Neural cell (in vitro differentiated cells): ENCODE results near the gene INO80E. TPM values are rescaled to one million over a fixed set of nuclear protein-coding genes. Genes with fewer than 3 reads are reported as not detected.
"Not testable (repeated sequence)": the region's sequence is repeated elsewhere in the genome, so short reads cannot be mapped to it uniquely, and the experiment has no call there.

ENCODE experiments used
- H2AFZ ChIP-seq: fragments of 200-600, 300-800 bp; sonication (generic), shearing (Covaris generic); 2 replicates; pipeline ENCODE4 v1.6.0; 2014; ENCODE audit warnings: low read depth, mild to moderate bottlenecking, antibody characterized with exemption, low read length, moderate library complexity
- H3F3A ChIP-seq: fragments of 200-600 bp; shearing (Covaris generic); 2 replicates; pipeline ENCODE4 v1.6.1; 2016; ENCODE audit warnings: mild to moderate bottlenecking, moderate library complexity, mixed read lengths, antibody characterized with exemption, low read length; ENCODE audit not compliant: insufficient read depth, poor library complexity, severe bottlenecking
- H3K27ac ChIP-seq: fragments of 200-600, 300-800 bp; sonication (generic), shearing (Covaris generic); 2 replicates; pipeline ENCODE4 v1.5.1; 2014; ENCODE audit warnings: mild to moderate bottlenecking, low read length, moderate library complexity
- H3K27me3 ChIP-seq: fragments of 300-800, 200-600 bp; sonication (generic), shearing (Covaris generic); 2 replicates; pipeline ENCODE4 v1.6.0; 2014; ENCODE audit warnings: mild to moderate bottlenecking, low read depth, low read length, moderate library complexity; ENCODE audit not compliant: insufficient read depth
- H3K36me3 ChIP-seq: fragments of 300-800, 200-600 bp; sonication (generic), shearing (Covaris generic); 2 replicates; pipeline ENCODE4 v1.5.1; 2014; ENCODE audit warnings: mild to moderate bottlenecking, antibody characterized with exemption, low read length, moderate library complexity; ENCODE audit not compliant: insufficient read depth
- H3K4me2 ChIP-seq: fragments of 300-800, 200-600 bp; sonication (generic), shearing (Covaris generic); 2 replicates; pipeline ENCODE4 v1.6.0; 2014; ENCODE audit warnings: mild to moderate bottlenecking, low read length
- H3K4me3 ChIP-seq: fragments of 300-800, 200-600 bp; sonication (generic), shearing (Covaris generic); 2 replicates; pipeline ENCODE4 v1.5.1; 2014; ENCODE audit warnings: mild to moderate bottlenecking, low read length, moderate library complexity
- H3K79me2 ChIP-seq: fragments of 200-600 bp; shearing (Covaris generic); replicated peaks from 2 replicates; pipeline ENCODE4 v1.6.0; 2014; ENCODE audit warnings: mild to moderate bottlenecking, low read length, moderate library complexity; ENCODE audit not compliant: insufficient read depth
- H3K9ac ChIP-seq: fragments of 300-800, 200-600 bp; sonication (generic), shearing (Covaris generic); 2 replicates; pipeline ENCODE4 v1.6.1; 2016; ENCODE audit warnings: mild to moderate bottlenecking, low read length, mixed read lengths
- H3K9me2 ChIP-seq: fragments of 200-600 bp; shearing (Covaris generic); 2 replicates; pipeline ENCODE4 v1.6.1; 2016; ENCODE audit warnings: mild to moderate bottlenecking, low read length, mixed read lengths; ENCODE audit not compliant: insufficient read depth
- H3K9me3 ChIP-seq: fragments of 200-600, 300-800 bp; sonication (generic), shearing (Covaris generic); 2 replicates; pipeline ENCODE4 v1.6.1; 2016; ENCODE audit warnings: mild to moderate bottlenecking, mixed run types, low read length, moderate library complexity, mixed read lengths
- H4K20me1 ChIP-seq: fragments of 200-600 bp; shearing (Covaris generic); 2 replicates; pipeline ENCODE4 v1.6.1; 2016; ENCODE audit warnings: mild to moderate bottlenecking, mixed run types; ENCODE audit not compliant: insufficient read depth
- CTCF ChIP-seq: fragments of 450-650 bp; IDR thresholded peaks from 2 replicates; pipeline ENCODE4 v1.5.1; 2014; ENCODE audit warnings: antibody characterized with exemption, mild to moderate bottlenecking, moderate library complexity; ENCODE audit not compliant: poor library complexity, severe bottlenecking
- EP300 ChIP-seq: fragments of 450-650 bp; conservative IDR thresholded peaks from 2 replicates; pipeline ENCODE4 v1.6.1; 2014; ENCODE audit warnings: antibody characterized with exemption, mild to moderate bottlenecking, moderate library complexity; ENCODE audit not compliant: poor library complexity, severe bottlenecking
- EZH2 ChIP-seq: fragments of 200-600, 300-800 bp; shearing (Covaris generic), sonication (generic); IDR thresholded peaks from 2 replicates; pipeline ENCODE4 v1.6.1; 2014; ENCODE audit warnings: antibody characterized with exemption, low read length, borderline replicate concordance, mild to moderate bottlenecking; ENCODE audit not compliant: insufficient read depth, poor library complexity, severe bottlenecking
- MXI1 ChIP-seq: fragments of 450-650 bp; conservative IDR thresholded peaks from 2 replicates; pipeline ENCODE4 v1.6.1; 2014; ENCODE audit warnings: antibody characterized with exemption, mild to moderate bottlenecking; ENCODE audit not compliant: poor library complexity, severe bottlenecking
- POLR2AphosphoS5 ChIP-seq: IDR thresholded peaks from 2 replicates; pipeline ENCODE4 v1.6.1; 2012
- RAD21 ChIP-seq: fragments of 450-650 bp; conservative IDR thresholded peaks from 2 replicates; pipeline ENCODE4 v1.6.1; 2014; ENCODE audit warnings: antibody characterized with exemption, mild to moderate bottlenecking, moderate library complexity
- REST ChIP-seq: IDR thresholded peaks from 2 replicates; pipeline ENCODE4 v1.6.1; 2012; ENCODE audit warnings: borderline replicate concordance
- SMC3 ChIP-seq: fragments of 450-650 bp; conservative IDR thresholded peaks from 2 replicates; pipeline ENCODE4 v1.6.1; 2014; ENCODE audit warnings: antibody characterized with exemption, mild to moderate bottlenecking, moderate library complexity; ENCODE audit not compliant: poor library complexity
- TAF1 ChIP-seq: IDR thresholded peaks from 2 replicates; pipeline ENCODE4 v1.6.1; 2012; ENCODE audit warnings: low read depth
- polyA plus RNA-seq: library from polyadenylated mRNA; depleted of rRNA; stranded (reverse); fragments of >200 nt; gene quantifications from 2 replicates; pipeline ENCODE4 v1.2.3, GENCODE V29; 2014

INO80E gene
- polyA plus RNA-seq, 1 donor from 2014 or later: 130 TPM

GRCh38 chr16:30033270-30033669 is 37.2 kb downstream of the INO80E start:
- TF ChIP-seq MXI1: no peak
- no peak for TF ChIP-seq SMC3
- no peak for TF ChIP-seq TAF1
- no peak for TF ChIP-seq POLR2AphosphoS5
- TF ChIP-seq REST: no peak
- TF ChIP-seq EP300: no peak
- no peak for TF ChIP-seq EZH2
- TF ChIP-seq RAD21: no peak
- TF ChIP-seq CTCF: no peak
- Histone ChIP-seq H4K20me1 (no peaks in the 10 kb centered on the region), H3F3A (no peaks in the 10 kb centered on the region), H3K27ac (no peak overlapping the region), H3K9ac (no peak overlapping the region), H3K36me3 (no peaks in the 10 kb centered on the region), H3K4me3 (no peak overlapping the region), H3K27me3 (no peaks in the 10 kb centered on the region), H3K9me3 (no peaks in the 10 kb centered on the region), H2AFZ (no peak overlapping the region), H3K4me2 (no peak overlapping the region), H3K9me2 (no peaks in the 10 kb centered on the region), H3K79me2 (peaks cover 8% of the 10 kb centered on the region)

DNA sequence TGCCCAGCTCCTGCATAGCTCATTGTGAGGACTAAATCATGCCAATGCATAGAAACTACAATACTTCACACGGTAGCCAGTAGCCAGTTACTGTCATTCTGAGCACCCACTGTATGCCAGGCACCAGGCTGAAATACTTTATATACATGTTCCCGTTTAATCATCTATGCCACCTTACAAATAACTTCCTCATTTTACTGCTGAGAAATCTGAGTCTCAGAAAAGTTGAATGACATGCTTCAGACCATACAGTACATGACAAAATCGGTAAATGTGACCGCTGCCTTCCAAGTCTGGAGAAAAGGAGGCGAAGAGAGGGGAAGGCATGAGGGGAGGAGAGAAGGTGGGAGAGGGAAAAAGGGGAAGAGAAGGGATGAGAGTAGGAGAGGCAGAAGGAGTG is 44.2 kb downstream of the INO80E start:
- Histone ChIP-seq H3F3A (no peaks in the 10 kb centered on the region), H3K27ac (no peak overlapping the region), H3K9me2 (no peaks in the 10 kb centered on the region), H3K9me3 (no peaks in the 10 kb centered on the region), H3K27me3 (no peaks in the 10 kb centered on the region), H2AFZ (no peak overlapping the region), H3K9ac (no peak overlapping the region), H3K4me3 (no peak overlapping the region), H4K20me1 (no peaks in the 10 kb centered on the region), H3K36me3 (no peaks in the 10 kb centered on the region), H3K79me2 (no peaks in the 10 kb centered on the region), H3K4me2 (no peak overlapping the region)
- no peak for TF ChIP-seq TAF1
- TF ChIP-seq EP300: no peak
- no peak for TF ChIP-seq REST
- TF ChIP-seq CTCF: no peak
- no peak for TF ChIP-seq MXI1
- no peak for TF ChIP-seq RAD21
- TF ChIP-seq POLR2AphosphoS5: no peak
- TF ChIP-seq EZH2: no peak
- no peak for TF ChIP-seq SMC3

DNA sequence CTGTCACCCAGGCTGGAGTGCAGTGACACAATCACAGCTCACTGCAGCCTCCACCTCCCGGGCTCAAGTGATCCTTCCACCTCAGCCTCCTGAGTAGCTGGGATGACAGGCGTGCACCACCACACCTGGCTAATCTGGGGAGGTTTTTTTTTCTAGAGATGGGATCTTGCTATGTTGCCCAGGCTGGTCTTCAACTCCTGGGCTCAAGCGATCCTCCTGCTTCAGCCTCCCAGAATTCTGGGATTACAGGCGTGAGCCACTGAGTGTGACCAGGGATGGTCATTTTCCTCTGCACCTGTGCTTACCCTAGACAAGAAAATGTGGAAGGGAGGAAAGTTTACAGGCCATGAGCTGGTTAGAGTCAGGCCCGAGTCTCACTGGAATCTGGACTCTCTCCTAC is 44.6 kb downstream of the INO80E start:
- not testable (repeated sequence) for H3K9me2 ChIP-seq, H3K9me3 ChIP-seq, H3K79me2 ChIP-seq, H3K9ac ChIP-seq, H3F3A ChIP-seq, H2AFZ ChIP-seq, H3K36me3 ChIP-seq, H3K4me2 ChIP-seq, H3K4me3 ChIP-seq, H3K27ac ChIP-seq, H3K27me3 ChIP-seq, H4K20me1 ChIP-seq
